WERI-Rb-1 (cell line): ENCODE measurements around the gene MED23.

Experiments used
- DNase-seq: peaks from one replicate; pipeline ENCODE4 v3.0.0-alpha.2; 2020
- H3K27ac ChIP-seq: fragments of 250-450 bp; sonication (Bioruptor Pico); 2 replicates; pipeline ENCODE4 v1.5.1; 2020; ENCODE audit warnings: mild to moderate bottlenecking, moderate library complexity
- H3K27me3 ChIP-seq: fragments of 250-450 bp; sonication (Bioruptor Pico); 2 replicates; pipeline ENCODE4 v1.5.1; 2021; ENCODE audit warnings: mild to moderate bottlenecking, low read depth, moderate library complexity; ENCODE audit not compliant: insufficient read depth, severe bottlenecking
- H3K36me3 ChIP-seq: fragments of 250-450 bp; sonication (Bioruptor Pico); 2 replicates; pipeline ENCODE4 v1.5.1; 2020; ENCODE audit warnings: mild to moderate bottlenecking, moderate library complexity
- H3K4me3 ChIP-seq: 2 replicates; pipeline ENCODE4 v1.5.1; 2011; ENCODE audit warnings: low read depth, mild to moderate bottlenecking, control low read depth, low read length
- H3K9me3 ChIP-seq: fragments of 250-450 bp; sonication (Bioruptor Pico); 2 replicates; pipeline ENCODE4 v1.5.1; 2021; ENCODE audit warnings: mild to moderate bottlenecking, moderate library complexity; ENCODE audit not compliant: severe bottlenecking
- CTCF ChIP-seq: IDR thresholded peaks from 2 replicates; pipeline ENCODE4 v1.5.1; 2011; ENCODE audit warnings: low read depth, mild to moderate bottlenecking, control low read depth, inconsistent platforms, low read length

MED23 gene

GRCh38 chr6:131628726-131629125 lies 684 bp upstream of the MED23 start:
- DNase-seq: no peak
- H3K36me3 ChIP-seq: peaks cover 14% of the 10 kb centered on the region
- no peak overlapping the region for H3K27ac ChIP-seq
- no peak overlapping the region for H3K4me3 ChIP-seq
- no peaks in the 10 kb centered on the region for H3K9me3 ChIP-seq
- TF ChIP-seq CTCF: no peak
- no peaks in the 10 kb centered on the region for H3K27me3 ChIP-seq

- no peak for DNase-seq
- no peaks in the 10 kb centered on the region for H3K27me3 ChIP-seq
- no peak for TF ChIP-seq CTCF
- no peaks in the 10 kb centered on the region for H3K9me3 ChIP-seq
- H3K4me3 ChIP-seq: no peak overlapping the region
- H3K27ac ChIP-seq: no peak overlapping the region
- peaks cover 43% of the 10 kb centered on the region for H3K36me3 ChIP-seq
Measured at GRCh38 chr6:131615275-131615674, 12.8 kb downstream of the MED23 start.

- peaks cover 28% of the 10 kb centered on the region for H3K36me3 ChIP-seq
- no peak for TF ChIP-seq CTCF
- no peak for DNase-seq
Measured at GRCh38 chr6:131613296-131613925, 14.6 kb downstream of the MED23 start.

GRCh38 chr6:131602781-131603312 lies 25.2 kb downstream of the MED23 start:
- Histone ChIP-seq H3K27me3 (no peaks in the 10 kb centered on the region), H3K9me3 (no peaks in the 10 kb centered on the region), H3K27ac (no peak overlapping the region), H3K36me3 (peaks cover 61% of the 10 kb centered on the region), H3K4me3 (no peak overlapping the region)
- TF ChIP-seq CTCF: no peak
- DNase-seq: no peak

More at GRCh38 chr6:131613296-131613925, 14.6 kb downstream of the MED23 start:
- Histone ChIP-seq H3K27me3 (no peaks in the 10 kb centered on the region), H3K4me3 (no peak overlapping the region), H3K9me3 (no peaks in the 10 kb centered on the region), H3K27ac (no peak overlapping the region)

GRCh38 chr6:131600716-131601115 lies 27.3 kb downstream of the MED23 start:
- no peak overlapping the region for H3K4me3 ChIP-seq
- DNase-seq: no peak
- TF ChIP-seq CTCF: no peak
- H3K9me3 ChIP-seq: no peaks in the 10 kb centered on the region
- H3K36me3 ChIP-seq: peaks cover 61% of the 10 kb centered on the region
- H3K27me3 ChIP-seq: no peaks in the 10 kb centered on the region
- H3K27ac ChIP-seq: no peak overlapping the region

- no peak overlapping the region for H3K4me3 ChIP-seq
- no peak overlapping the region for H3K27ac ChIP-seq
- no peaks in the 10 kb centered on the region for H3K27me3 ChIP-seq
- peaks cover 59% of the 10 kb centered on the region for H3K36me3 ChIP-seq
- no peak for DNase-seq
- no peaks in the 10 kb centered on the region for H3K9me3 ChIP-seq
- TF ChIP-seq CTCF: peak; percentile 29
Measured at GRCh38 chr6:131597446-131597845, 30.6 kb downstream of the MED23 start.
